ENCODE measurements around the gene MAP3K21.

The MAP3K21 gene

GRCh38 chr1:233326811-233327650 lies 493 bp upstream of the MAP3K21 start:
- DNase-seq: peak; percentile 65

- no peak for DNase-seq
Observed at GRCh38 chr1:233328142-233328921, 808 bp downstream of the MAP3K21 start.

GRCh38 chr1:233331676-233332519 lies 4.4 kb downstream of the MAP3K21 start:
- no peak for DNase-seq

GRCh38 chr1:233333086-233333485 lies 5.6 kb downstream of the MAP3K21 start:
- no peak for DNase-seq

GRCh38 chr1:233334092-233334491 lies 6.6 kb downstream of the MAP3K21 start:
- DNase-seq: no peak

- peak; percentile 9 for DNase-seq
Observed at GRCh38 chr1:233336554-233337456, 9.3 kb downstream of the MAP3K21 start.

- no peak for DNase-seq
Observed at GRCh38 chr1:233337505-233337904, 10.0 kb downstream of the MAP3K21 start.

GRCh38 chr1:233338102-233338501 lies 10.6 kb downstream of the MAP3K21 start:
- no peak for DNase-seq

- DNase-seq: no peak
Observed at GRCh38 chr1:233340031-233340555, 12.6 kb downstream of the MAP3K21 start.

GRCh38 chr1:233340966-233341516 lies 13.5 kb downstream of the MAP3K21 start:
- DNase-seq: no peak

GRCh38 chr1:233342086-233342485 lies 14.6 kb downstream of the MAP3K21 start:
- DNase-seq: no peak

- no peak for DNase-seq
Observed at GRCh38 chr1:233343262-233343661, 15.7 kb downstream of the MAP3K21 start.

- DNase-seq: no peak
Observed at GRCh38 chr1:233347338-233347737, 19.8 kb downstream of the MAP3K21 start.

- no peak for DNase-seq
Observed at GRCh38 chr1:233349137-233349536, 21.6 kb downstream of the MAP3K21 start.

GRCh38 chr1:233354983-233355382 lies 27.5 kb downstream of the MAP3K21 start:
- no peak for DNase-seq

GRCh38 chr1:233355841-233356704 lies 28.5 kb downstream of the MAP3K21 start:
- no peak for DNase-seq

- no peak for DNase-seq
Observed at GRCh38 chr1:233356705-233356987, 29.1 kb downstream of the MAP3K21 start.

GRCh38 chr1:233357595-233358397 lies 30.3 kb downstream of the MAP3K21 start:
- no peak for DNase-seq

GRCh38 chr1:233359431-233359830 lies 31.9 kb downstream of the MAP3K21 start:
- DNase-seq: no peak

- DNase-seq: no peak
Observed at GRCh38 chr1:233359905-233360304, 32.4 kb downstream of the MAP3K21 start.

All from NCI-H1694 treated with DMSO at 0.1 percent for 48 hours (cell line).